Ovary (tissue), 3 donors: ENCODE results near the gene SLC5A12.

Experiments
- EP300 ChIP-seq: sonication (generic); formaldehyde crosslinking; IDR thresholded peaks from one replicate; pipeline ENCODE4 v1.6.1; 2017; ENCODE audit warnings: antibody characterized with exemption
- POLR2A ChIP-seq: fragments of 450-650 bp; IDR thresholded peaks from one replicate; pipeline ENCODE4 v1.6.1; 2017; ENCODE audit warnings: antibody characterized with exemption, mild to moderate bottlenecking, moderate library complexity
- TF ChIP-seq, protein P1 (sequence below), 3 donors: fragments of 450-650 bp in 2 of 3; fragments of 200-600 bp in 1 of 3; IDR thresholded peaks; one replicate each; pipeline versions ENCODE4 v1.5.1 to v1.8.0; 2016 to 2022; ENCODE audit warnings: antibody characterized with exemption in 3 of 3, mild to moderate bottlenecking in 1 of 3
- donor health status: DM: no; HTN: no; CAD: no.

DNA sequence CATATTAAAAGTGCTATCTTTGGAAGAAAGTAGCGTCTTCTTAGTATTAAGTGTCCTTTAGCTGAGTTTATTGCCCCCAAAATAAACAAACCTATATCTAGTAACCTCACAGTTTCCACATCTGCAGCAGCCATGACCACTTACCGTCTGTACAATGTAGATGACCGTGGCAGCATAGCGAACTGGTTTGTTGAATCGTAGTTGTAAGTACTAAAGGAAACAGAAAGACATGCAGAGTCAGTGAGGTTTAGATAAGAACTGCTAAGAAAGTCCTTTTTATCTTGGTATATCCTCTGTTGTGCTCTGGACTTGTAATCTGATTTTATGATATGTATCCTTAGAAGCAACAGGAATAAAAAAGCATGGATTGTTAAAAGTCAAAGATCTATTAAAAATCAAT, 9.4 kb downstream of the SLC5A12 start:
- TF ChIP-seq POLR2A, result no peak
- TF ChIP-seq, protein P1, sequence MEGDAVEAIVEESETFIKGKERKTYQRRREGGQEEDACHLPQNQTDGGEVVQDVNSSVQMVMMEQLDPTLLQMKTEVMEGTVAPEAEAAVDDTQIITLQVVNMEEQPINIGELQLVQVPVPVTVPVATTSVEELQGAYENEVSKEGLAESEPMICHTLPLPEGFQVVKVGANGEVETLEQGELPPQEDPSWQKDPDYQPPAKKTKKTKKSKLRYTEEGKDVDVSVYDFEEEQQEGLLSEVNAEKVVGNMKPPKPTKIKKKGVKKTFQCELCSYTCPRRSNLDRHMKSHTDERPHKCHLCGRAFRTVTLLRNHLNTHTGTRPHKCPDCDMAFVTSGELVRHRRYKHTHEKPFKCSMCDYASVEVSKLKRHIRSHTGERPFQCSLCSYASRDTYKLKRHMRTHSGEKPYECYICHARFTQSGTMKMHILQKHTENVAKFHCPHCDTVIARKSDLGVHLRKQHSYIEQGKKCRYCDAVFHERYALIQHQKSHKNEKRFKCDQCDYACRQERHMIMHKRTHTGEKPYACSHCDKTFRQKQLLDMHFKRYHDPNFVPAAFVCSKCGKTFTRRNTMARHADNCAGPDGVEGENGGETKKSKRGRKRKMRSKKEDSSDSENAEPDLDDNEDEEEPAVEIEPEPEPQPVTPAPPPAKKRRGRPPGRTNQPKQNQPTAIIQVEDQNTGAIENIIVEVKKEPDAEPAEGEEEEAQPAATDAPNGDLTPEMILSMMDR (IDR thresholded peaks at IDR 0.05), result no peak
- no peak for TF ChIP-seq EP300
